Heart right ventricle (tissue), 16 donors: ENCODE measurements around the gene SPAG8. TPM values are rescaled to one million over a fixed set of nuclear protein-coding genes. Genes with fewer than 3 reads are reported as not detected.

Experiments
- ATAC-seq, 8 donors: fragments of 200-7000 bp; cut with Tn5 transposase; one replicate each; pipeline ENCODE4 v1.9.1; 2020; ENCODE audit warnings: mild to moderate bottlenecking in 8 of 8, moderate library complexity in 8 of 8, moderate number of reproducible peaks in 1 of 8
- DNase-seq, 2 donors: peaks; one replicate each; pipeline ENCODE4 v3.0.0-alpha.2; 2020
- H3K27ac ChIP-seq, 10 donors: fragments of 200-600 bp; sonication (generic) in 2 of 10; one replicate each; pipeline versions ENCODE4 v1.5.0 to v1.8.0; 2020 to 2022; ENCODE audit warnings: mild to moderate bottlenecking in 3 of 10
- H3K27me3 ChIP-seq, 7 donors: fragments of 200-600 bp; one replicate each; pipeline ENCODE4 v1.8.0; 2021 to 2022; ENCODE audit warnings: mild to moderate bottlenecking in 2 of 7
- H3K36me3 ChIP-seq, 9 donors: fragments of 200-600 bp; sonication (generic) in 1 of 9; one replicate each; pipeline versions ENCODE4 v1.5.0 to v1.8.0; 2020 to 2022; ENCODE audit warnings: mild to moderate bottlenecking in 2 of 9
- H3K4me1 ChIP-seq, 9 donors: fragments of 200-600 bp; sonication (generic) in 1 of 9; one replicate each; pipeline versions ENCODE4 v1.5.0 to v1.8.0; 2020 to 2022; ENCODE audit warnings: mild to moderate bottlenecking in 4 of 9
- H3K4me3 ChIP-seq, 10 donors: fragments of 200-600 bp; sonication (generic) in 2 of 10; one replicate each; pipeline versions ENCODE4 v1.5.0 to v1.8.0; 2020 to 2022; ENCODE audit warnings: mild to moderate bottlenecking in 7 of 10, moderate library complexity in 2 of 10
- H3K9me3 ChIP-seq, 11 donors: fragments of 200-600 bp in 10 of 11; sonication (generic) in 2 of 11; one replicate each; pipeline versions ENCODE4 v1.5.0 to v1.8.0; 2013 to 2022; ENCODE audit warnings: mild to moderate bottlenecking in 2 of 11, control low read depth in 1 of 11, moderate library complexity in 1 of 11
- CTCF ChIP-seq, 9 donors: fragments of 200-600 bp; sonication (generic) in 2 of 9; IDR thresholded peaks; one replicate each; pipeline versions ENCODE4 v1.5.0 to v1.8.0; 2021 to 2022; ENCODE audit warnings: antibody characterized with exemption in 9 of 9, mild to moderate bottlenecking in 5 of 9, moderate library complexity in 1 of 9
- WGBS, 2 donors: extraction: QIAGEN DNeasy Blood & Tissue Kit; methylation state at CpG; one replicate each; pipeline ENCODE4 v1.1.7; 2013; ENCODE audit warnings: inconsistent platforms in 1 of 2; 5-methylcytosine and 5-hydroxymethylcytosine counted together
- intact Hi-C, 10 donors: fragments of 100-400 bp; cut with DNase I; formaldehyde crosslinking; loops; one replicate each; pipeline versions ENCODE4 v1.11.1 to v1.14.2; 2022
- polyA plus RNA-seq, 2 donors: library from polyadenylated mRNA; stranded (reverse); fragments of 200-250 nt; gene quantifications; one replicate each; pipeline ENCODE4 v1.2.3, GENCODE V29; 2013
- total RNA-seq, 10 donors: library from RNA; stranded (reverse); fragmentation: NEBNext Ultra II Directional in 3 of 10; extraction: Animal tissue kit (Norgen Biotek cat#: 25700) in 3 of 10; gene quantifications; one replicate each; pipeline versions ENCODE4 v1.2.1 to v1.2.4, GENCODE V29; 2021 to 2023
- donor health status: Arrhythmogenic right ventricular cardiomyopathy.
- donor health status: ischemic (EF 13 %, LVEDD 7.1; RV severe dilation, severe dysfunction).
- donor health status: healthy with polysubstance abuse.
- donor health status: DM: no; HTN: yes; CAD: no.
- donor health status: DM: no; HTN: no; CAD: no.
- donor health status: ischemic (EF 25% LVEDD 6.9; RV normal size, moderate dysfunction).
- donor health status: ischemic (EF 25% LVEDD 5.7; RV mildly dilated, moderate dysfunction).
- donor health status: healthy.
- donor health status: DM: yes; HTN: yes; CAD: no.
- donor health status: Ischemic cardiomyopathy.
- donor health status: ischemic (EF 35%, LVEDD 5.7; RV mildly dilated, moderate dysfunction).
- donor health status: nonischemic (EF 11% LVEDD 7.7; RV severe dilation, severe dysfunction).
- donor health status: DM: yes; HTN: yes; CAD: no.
- donor health status: PGD.
- donor health status: ischemic (EF 29% LVEDD 5.4; RV normal size, mild dysfunction).
- donor health status: nonischemic (EF 23%, LVEDD 6.1; RV moderate dilation, normal function).

SPAG8 gene
- total and polyA plus RNA-seq, 12 donors: 0.84 to 6.0 (median 2.9) TPM

GRCh38 chr9:35822926-35823325 lies 10.9 kb upstream of the SPAG8 start:
- no peak for TF ChIP-seq CTCF (IDR thresholded peaks at IDR 0.05)
- ATAC-seq (no peak), DNase-seq (no peak)
- Histone ChIP-seq H3K36me3 (no peaks in the 10 kb centered on the region), H3K4me3 (no peak overlapping the region), H3K27ac (no peak overlapping the region), H3K27me3 (no peaks in the 10 kb centered on the region), H3K9me3 (no peaks in the 10 kb centered on the region), H3K4me1 (peaks cover 0 to 7% (median 5%) of the 10 kb centered on the region in 9 donors)
- intact Hi-C loops: loop anchor here in 1 of 10 donors (5.0 kb wide), 1 partner anchor 36 kb away; no protein-coding TSS in a partner anchor

DNA sequence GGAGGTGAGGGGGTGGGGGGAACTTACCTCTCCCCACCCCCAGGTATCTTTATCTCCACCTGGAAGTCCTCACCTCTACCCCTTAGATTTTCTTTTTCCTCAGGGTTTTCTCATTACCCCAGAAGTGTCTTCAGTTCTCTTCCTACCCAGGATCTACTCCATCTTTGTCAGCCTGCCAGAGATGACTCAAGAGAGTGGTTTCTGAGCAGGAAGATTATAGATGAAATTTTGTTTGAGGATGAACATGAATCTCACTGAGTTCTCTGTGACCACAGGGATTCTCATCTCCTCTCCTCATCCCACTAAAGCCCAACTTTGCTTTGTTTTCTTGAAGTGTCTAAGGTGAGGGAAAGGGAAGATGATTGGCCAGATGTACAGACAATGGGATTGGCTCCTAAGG lies 8.0 kb upstream of the SPAG8 start:
- TF ChIP-seq CTCF (IDR thresholded peaks at IDR 0.05): no peak

GRCh38 chr9:35818341-35818740 lies 6.3 kb upstream of the SPAG8 start:
- Histone ChIP-seq H3K36me3 (no peaks in the 10 kb centered on the region), H3K27me3 (no peaks in the 10 kb centered on the region), H3K9me3 (no peaks in the 10 kb centered on the region), H3K4me1 (peaks cover 0 to 20% (median 18%) of the 10 kb centered on the region in 9 donors), H3K4me3 (no peak overlapping the region), H3K27ac (no peak overlapping the region)
- ATAC-seq (no peak), DNase-seq (no peak)
- TF ChIP-seq CTCF (IDR thresholded peaks at IDR 0.05): no peak
- WGBS, 2 donors: 84 to 85% methylated on average over 3 of the region's 3 CpGs
- intact Hi-C loops: loop anchor here in 3 of 10 donors (10.0 kb wide), 2 partner anchors 84 to 164 kb away; partner anchors contain the start of genes CCDC107 (in 2 of the 3), RMRP (in 2 of the 3), SIT1 (in 2 of the 3) and CREB3 (in 1 of the 3)

More for the DNA sequence above, 8.0 kb upstream of the SPAG8 start:
- Histone ChIP-seq H3K27me3 (no peaks in the 10 kb centered on the region), H3K36me3 (no peaks in the 10 kb centered on the region), H3K27ac (no peak overlapping the region), H3K4me3 (no peak overlapping the region), H3K9me3 (no peaks in the 10 kb centered on the region), H3K4me1 (peaks cover 0 to 8% (median 5%) of the 10 kb centered on the region in 9 donors)
- DNase-seq (no peak), ATAC-seq (no peak)
- intact Hi-C loops: loop anchor here in 1 of 10 donors (5.0 kb wide), 1 partner anchor 33 kb away; no protein-coding TSS in a partner anchor

DNA sequence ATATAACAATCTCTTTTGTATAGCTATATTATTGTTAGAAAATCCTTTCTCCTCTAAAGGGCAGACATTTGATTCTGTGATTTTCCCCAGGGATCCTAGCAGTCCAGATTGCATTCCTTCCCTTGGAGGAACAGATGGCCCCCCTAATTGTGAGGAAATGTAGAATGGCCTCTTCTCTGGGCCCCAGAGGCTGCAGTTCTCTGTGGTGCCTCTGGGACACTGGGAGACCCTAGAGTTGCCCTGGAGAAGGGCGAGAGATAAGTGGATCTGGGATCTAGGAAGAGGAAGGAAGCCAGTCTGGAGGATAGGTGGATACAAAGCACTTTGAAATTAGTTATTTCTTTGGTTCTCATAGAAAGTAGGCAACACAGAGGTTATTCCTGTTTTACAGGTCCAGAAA lies 4.6 kb upstream of the SPAG8 start:
- no peak overlapping the region for H3K27ac ChIP-seq
- no peak for DNase-seq
- no peak for TF ChIP-seq CTCF (IDR thresholded peaks at IDR 0.05)
- no peaks in the 10 kb centered on the region for H3K9me3 ChIP-seq
- no peaks in the 10 kb centered on the region for H3K36me3 ChIP-seq
- intact Hi-C loops: loop anchor here in 3 of 10 donors (10.0 kb wide), 2 partner anchors 82 to 162 kb away; partner anchors contain the start of genes CCDC107 (in 2 of the 3), RMRP (in 2 of the 3), SIT1 (in 2 of the 3) and CREB3 (in 1 of the 3)
- H3K4me3 ChIP-seq: no peak overlapping the region
- no peaks in the 10 kb centered on the region for H3K27me3 ChIP-seq
- peaks cover 0 to 33% (median 28%) of the 10 kb centered on the region in 9 donors for H3K4me1 ChIP-seq
- ATAC-seq: no peak
- 52 to 57% methylated on average over 1 of the region's 1 CpG for WGBS, 2 donors
